LNCAP (cell line): ENCODE measurements around the gene LEMD2.

Experiments
- TF ChIP-seq, protein P1 (sequence below): fragments of 450-650 bp; IDR thresholded peaks from 2 replicates; pipeline ENCODE4 v1.5.1; 2017; ENCODE audit warnings: mild to moderate bottlenecking

LEMD2 gene

DNA sequence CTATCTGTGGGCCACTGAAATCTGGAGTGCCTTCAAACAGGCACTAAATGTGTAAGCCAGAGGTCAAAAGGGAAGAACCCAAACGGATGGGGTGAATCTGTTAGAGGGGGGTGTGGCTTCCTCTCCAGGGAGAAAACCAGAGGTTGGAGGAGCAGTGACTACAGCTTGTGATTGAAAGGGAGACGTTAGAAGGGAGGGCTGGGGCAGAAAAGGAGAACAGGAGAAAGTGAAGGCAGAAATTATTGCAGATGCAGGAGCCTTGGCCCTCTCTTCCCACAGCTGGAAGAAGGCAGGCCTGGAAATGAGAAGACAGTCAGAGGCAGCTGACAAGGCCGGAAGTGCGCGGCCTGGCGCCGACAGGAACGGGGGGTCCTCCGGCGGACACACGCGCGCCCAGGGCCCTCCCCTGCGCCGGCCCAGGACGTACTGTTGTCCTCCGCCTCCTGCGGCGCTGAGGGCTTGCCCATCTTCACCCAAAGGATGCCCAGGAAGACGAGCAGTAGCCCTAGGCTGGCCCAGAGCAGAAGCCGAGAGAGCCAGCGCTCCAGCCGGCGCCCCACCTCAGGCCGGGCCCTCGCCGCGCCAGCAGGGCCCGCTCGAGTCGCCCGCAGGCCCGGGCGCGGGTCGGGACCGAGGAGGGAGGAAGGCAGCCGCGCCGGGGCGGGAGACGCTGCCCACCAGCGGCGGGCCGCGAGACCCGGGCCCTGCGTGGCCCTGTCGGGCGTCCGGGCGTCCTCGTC is 806 bp downstream of the LEMD2 start:
- TF ChIP-seq, protein P1, sequence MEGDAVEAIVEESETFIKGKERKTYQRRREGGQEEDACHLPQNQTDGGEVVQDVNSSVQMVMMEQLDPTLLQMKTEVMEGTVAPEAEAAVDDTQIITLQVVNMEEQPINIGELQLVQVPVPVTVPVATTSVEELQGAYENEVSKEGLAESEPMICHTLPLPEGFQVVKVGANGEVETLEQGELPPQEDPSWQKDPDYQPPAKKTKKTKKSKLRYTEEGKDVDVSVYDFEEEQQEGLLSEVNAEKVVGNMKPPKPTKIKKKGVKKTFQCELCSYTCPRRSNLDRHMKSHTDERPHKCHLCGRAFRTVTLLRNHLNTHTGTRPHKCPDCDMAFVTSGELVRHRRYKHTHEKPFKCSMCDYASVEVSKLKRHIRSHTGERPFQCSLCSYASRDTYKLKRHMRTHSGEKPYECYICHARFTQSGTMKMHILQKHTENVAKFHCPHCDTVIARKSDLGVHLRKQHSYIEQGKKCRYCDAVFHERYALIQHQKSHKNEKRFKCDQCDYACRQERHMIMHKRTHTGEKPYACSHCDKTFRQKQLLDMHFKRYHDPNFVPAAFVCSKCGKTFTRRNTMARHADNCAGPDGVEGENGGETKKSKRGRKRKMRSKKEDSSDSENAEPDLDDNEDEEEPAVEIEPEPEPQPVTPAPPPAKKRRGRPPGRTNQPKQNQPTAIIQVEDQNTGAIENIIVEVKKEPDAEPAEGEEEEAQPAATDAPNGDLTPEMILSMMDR, result no peak

DNA sequence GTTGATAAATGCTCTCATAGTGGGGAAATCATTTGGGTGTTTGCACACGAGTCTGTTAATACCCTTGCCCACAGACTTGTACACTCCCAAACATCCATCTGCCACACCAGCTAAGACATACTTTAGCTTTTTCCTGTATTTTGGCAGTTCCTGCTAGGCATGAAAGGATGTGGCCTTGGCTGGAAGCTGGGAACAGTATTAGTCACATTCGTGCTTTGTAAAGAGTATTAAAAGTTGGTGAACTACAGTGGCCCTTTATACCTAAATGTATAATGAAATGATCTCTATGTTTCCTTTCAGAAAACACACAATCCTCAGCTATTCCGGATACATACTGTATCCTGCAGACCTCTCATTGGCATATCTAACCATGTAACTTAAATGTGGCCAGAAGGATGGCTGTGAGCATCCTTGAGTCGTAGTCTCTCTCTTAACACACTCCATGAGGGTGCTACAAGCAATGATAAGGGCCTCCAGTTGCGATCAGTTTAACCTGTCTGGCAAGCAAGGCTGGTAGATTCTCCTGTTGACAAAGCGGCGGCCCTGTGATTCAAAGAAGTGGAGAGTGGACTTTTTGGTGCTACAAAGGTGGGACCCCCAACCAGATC is 1.5 kb downstream of the LEMD2 start:
- TF ChIP-seq, protein P1, result no peak

DNA sequence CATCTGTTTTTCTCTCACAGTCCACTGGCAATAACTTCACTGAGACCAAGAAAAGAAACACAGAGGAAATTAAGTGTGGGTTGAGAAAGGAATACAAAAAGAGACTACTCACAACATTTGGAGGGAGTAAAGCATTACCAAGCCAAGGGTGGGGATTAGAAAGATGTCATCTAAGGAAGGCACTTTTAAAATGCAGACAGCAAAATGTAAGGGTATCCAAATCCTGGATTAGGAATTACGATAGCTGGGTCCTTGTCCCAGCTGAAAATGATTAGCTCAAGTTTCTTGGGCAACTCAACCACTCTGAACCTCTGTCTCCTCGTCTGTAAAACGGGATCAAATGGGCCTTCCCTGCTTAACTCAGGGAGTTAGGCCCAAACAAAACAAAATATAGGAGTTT is 2.2 kb downstream of the LEMD2 start:
- TF ChIP-seq, protein P1, result no peak

DNA sequence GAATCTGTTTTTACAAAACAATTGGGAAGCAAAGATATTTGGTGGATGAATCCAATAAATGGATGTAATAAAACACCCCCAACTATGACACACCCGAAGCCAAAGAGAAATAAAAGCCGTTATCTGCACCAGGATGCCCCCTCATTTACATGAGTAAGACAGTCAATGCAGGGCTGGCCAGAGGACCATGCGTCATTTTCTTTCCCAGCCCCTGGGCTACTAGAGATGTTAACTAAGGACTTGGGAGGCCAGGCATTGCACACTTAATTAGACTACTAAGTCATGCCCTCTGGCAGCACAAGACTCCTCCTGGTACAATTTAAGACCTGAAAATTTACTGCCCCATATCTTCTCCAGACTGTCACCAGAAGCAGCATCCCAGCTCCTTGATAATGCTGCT is 3.2 kb downstream of the LEMD2 start:
- TF ChIP-seq, protein P1, result no peak

DNA sequence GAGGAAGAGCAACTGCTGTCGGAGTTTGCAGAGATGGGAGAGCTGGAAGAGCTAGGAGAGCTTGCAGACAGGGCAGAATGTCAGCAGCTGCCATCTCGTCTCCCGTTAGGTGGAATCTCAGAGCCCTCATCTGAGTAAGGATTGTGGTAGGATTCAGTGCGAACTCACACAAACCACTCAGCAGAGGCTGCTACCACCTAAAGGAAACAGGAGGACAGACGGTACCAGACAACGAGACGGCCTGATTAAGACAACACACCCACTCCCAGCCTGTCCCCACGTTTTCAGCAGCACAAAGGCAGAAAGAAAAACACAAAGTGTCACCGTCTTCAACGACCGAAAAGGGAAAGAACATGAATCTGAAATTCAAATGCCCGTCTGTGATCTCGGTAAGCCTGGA is 4.1 kb downstream of the LEMD2 start:
- TF ChIP-seq, protein P1, result no peak

DNA sequence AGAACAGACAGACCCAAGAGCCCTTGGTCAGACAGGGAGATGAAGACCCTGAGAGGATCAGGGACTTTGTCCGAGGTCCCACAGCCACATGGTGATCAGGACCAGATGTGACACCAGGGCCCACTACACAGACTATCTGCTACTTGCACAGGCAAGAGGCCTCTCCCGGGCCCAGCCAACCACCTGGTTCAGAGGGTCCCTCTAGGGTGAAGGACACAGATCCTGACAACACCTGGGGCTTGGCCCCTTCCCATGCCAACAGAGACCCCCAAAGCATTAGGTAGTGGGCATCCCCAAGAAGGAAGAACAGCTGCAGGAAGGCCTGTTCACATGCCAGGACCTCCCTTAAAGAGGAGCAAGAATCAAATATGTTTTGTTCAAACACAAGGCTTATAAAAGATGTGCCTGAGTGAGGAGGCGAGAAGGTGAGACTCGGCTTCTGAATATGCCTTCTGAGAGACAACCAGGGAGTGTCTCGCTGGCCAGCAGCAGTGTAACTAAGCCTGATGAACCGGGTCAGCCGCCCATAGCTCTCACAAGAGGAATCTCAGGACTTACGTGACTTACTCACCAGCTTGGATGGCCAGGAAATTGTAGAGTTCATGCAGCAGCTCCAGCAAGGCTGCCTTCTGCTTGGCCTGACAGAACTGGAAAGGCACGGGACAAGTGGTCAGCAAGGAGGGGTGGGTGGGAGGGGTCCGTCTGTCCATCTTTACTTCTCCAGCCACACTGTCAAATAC is 5.0 kb downstream of the LEMD2 start:
- TF ChIP-seq, protein P1, result no peak

DNA sequence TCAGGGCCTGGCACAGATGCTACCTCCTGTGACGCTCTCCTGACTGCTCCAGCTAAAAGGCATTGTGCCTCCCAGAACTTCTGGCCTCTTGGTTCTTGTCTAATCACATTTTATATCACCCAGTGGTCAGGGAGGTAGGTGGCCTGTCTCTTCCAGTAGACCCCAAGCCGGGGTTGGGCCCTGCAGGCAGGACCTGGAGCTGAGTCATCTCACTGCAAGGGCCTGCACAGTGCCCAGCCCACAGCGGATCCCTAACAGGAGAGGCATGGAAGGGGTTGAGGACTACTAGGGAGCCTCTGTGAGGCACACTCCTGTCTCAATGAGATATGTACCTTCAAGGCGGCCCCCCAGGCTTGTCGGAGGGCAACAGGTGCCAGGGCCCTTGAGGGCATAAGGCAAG is 6.4 kb downstream of the LEMD2 start:
- TF ChIP-seq, protein P1, result no peak
